H1 (cell line): ENCODE data around the gene FHIT.

Source experiments
- CTCF ChIP-seq, 3 experiments: IDR thresholded peaks; 1 replicate in 2 of 3; 2 replicates in 1 of 3; pipeline versions ENCODE4 v1.5.1 to v1.6.1; 2011; ENCODE audit warnings: low read length in 3 of 3, mild to moderate bottlenecking in 3 of 3, inconsistent platforms in 2 of 3, low read depth in 1 of 3, moderate library complexity in 1 of 3; ENCODE audit not compliant: insufficient read depth in 1 of 3; ENCODE audit errors: control extremely low read depth in 1 of 3
- EP300 ChIP-seq, 2 experiments: IDR thresholded peaks; 1 replicate in 1 of 2; 2 replicates in 1 of 2; pipeline ENCODE4 v1.6.1; 2011 to 2012; ENCODE audit warnings: low read depth in 2 of 2, low read length in 2 of 2, mild to moderate bottlenecking in 2 of 2, borderline replicate concordance in 1 of 2, inconsistent platforms in 1 of 2, moderate library complexity in 1 of 2
- GTF2F1 ChIP-seq: IDR thresholded peaks from 2 replicates; pipeline ENCODE4 v1.6.1; 2012; ENCODE audit warnings: low read depth, low read length, improper control_type of control experiment, borderline replicate concordance
- POLR2A ChIP-seq, 2 experiments: IDR thresholded peaks; 1 replicate in 1 of 2; 2 replicates in 1 of 2; pipeline ENCODE4 v1.6.1; 2011; ENCODE audit warnings: low read depth in 2 of 2, low read length in 2 of 2, mild to moderate bottlenecking in 2 of 2; ENCODE audit errors: control extremely low read depth in 1 of 2

GRCh38 chr3:60095516-60095915 is 1155.7 kb downstream of the FHIT start:
- TF ChIP-seq POLR2A (IDR thresholded peaks at IDR 0.05; ENCODE audit: control extremely low read depth in 1 of 2, low read depth in 2 of 2, low read length in 2 of 2) (no peak), GTF2F1 (no peak), EP300 (IDR thresholded peaks at IDR 0.05; ENCODE audit: borderline replicate concordance in 1 of 2, low read depth in 2 of 2, low read length in 2 of 2) (no peak), CTCF (IDR thresholded peaks at IDR 0.05; ENCODE audit: control extremely low read depth in 1 of 3, insufficient read depth in 1 of 3, low read depth in 1 of 3, low read length in 3 of 3) (no peak)
